Uterus (tissue), 2 donors: Measurements from ENCODE around the gene CBR4.

Experiments used
- CTCF ChIP-seq, 4 experiments: fragments of 200-600 bp in 2 of 4; fragments of 450-650 bp in 2 of 4; sonication (generic) in 2 of 4; IDR thresholded peaks; one replicate each; pipeline ENCODE4 v1.5.1; 2016 to 2019; ENCODE audit warnings: antibody characterized with exemption in 4 of 4, mild to moderate bottlenecking in 2 of 4, moderate library complexity in 1 of 4
- POLR2A ChIP-seq, 2 donors: fragments of 450-650 bp; IDR thresholded peaks; one replicate each; pipeline ENCODE4 v1.6.1; 2016; ENCODE audit warnings: antibody characterized with exemption in 2 of 2, mild to moderate bottlenecking in 1 of 2, moderate library complexity in 1 of 2

DNA sequence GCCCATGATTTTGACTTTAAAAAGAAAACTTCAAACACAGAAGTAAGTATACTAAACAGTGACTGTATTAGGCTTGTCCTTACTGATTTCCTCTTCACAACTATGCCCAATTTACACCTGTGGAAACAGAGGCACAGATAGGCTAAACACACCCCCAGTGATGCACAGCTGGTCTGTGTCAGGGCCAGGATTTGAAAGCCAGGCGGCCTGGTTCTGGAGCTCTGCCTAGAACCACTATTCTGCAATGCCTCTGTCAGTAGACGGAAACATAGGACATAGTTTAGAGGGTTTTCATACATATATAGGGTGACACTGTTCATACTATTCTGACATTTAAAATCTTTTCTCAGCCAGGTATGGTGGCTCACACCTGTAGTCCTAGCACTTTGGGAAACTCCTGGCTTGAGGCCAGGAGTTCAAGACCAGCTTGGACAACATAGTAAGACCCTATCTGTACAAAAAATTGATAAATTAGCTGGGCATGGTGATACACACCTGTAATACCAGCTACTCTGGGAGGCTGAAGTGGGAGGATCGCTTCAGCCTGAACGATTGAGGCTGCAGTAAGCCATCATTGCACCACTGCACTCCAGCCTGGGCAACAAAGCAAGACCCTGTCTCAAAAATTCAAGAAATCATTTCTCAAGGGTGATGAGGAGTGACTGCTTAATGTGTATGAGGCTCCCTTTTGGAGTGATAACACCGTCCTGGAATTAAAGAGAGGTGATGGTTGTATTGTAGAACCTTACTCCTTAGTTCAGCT lies 23.0 kb upstream of the CBR4 start:
- TF ChIP-seq CTCF (IDR thresholded peaks at IDR 0.05) (no peak), POLR2A (IDR thresholded peaks at IDR 0.05) (no peak)
